Measurements from ENCODE around the gene C14orf180. TPM values are rescaled to one million over a fixed set of nuclear protein-coding genes. Genes with fewer than 3 reads are reported as not detected.

The C14orf180 gene
- polyA plus RNA-seq, 2 of the 4 experiments (the other 2 are of a cell fraction): not detected

DNA sequence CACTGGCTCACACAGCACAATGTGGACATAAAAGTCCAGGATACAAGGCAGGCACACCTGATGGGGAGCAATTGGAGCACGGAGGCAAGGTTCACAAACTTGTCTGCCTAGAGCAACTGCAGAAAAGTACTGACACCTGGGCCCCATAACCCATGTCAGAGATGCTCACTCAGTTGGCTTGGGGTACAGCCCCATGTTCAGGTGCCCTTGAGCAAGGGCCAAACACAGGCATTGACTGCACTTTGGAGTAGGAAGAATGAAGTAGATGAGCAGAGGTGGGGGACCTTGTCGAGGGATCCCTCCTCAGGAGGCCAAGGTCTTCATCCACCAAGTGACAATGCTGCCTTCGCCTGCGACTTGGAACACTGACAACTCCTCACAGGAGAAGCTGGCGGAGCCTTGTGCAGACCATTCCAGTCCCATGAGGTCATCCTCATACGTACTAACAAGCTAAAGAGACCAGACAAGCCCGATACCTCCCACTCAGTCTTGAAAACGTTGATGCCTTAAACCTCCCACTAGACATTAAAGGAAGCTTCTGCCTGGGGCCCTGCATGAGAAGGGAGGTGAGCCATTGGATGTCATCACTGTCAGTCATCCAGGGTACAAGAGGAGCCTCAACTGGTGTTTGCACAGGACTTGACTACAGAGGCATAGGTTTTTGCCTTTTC is 42.5 kb upstream of the C14orf180 start:
- H3K27ac ChIP-seq: no peak overlapping the region
- POLR2A ChIA-PET: interaction anchor here (0.6 kb wide), 1 partner anchor 10 kb away, joined by 3 read pairs; no protein-coding TSS in a partner anchor
- no peak for FAIRE-seq

GRCh38 chr14:104537613-104537988 is 42.0 kb upstream of the C14orf180 start:
- ChIA-PET POLR2A (interaction anchor here (0.6 kb wide), 1 partner anchor 9 kb away, joined by 3 read pairs; no protein-coding TSS in a partner anchor), CTCF (no interaction called here)
- Histone ChIP-seq H3K4me1 (peaks cover 7% of the 10 kb centered on the region; the same call in 2 of the 3 replicates), H3K4me3 (no peak overlapping the region), H3K9me3 (peaks cover 12% of the 10 kb centered on the region), H3K4me2 (peak overlapping the region; percentile 22; the same call in 2 of the 3 replicates), H3K27ac (no peak overlapping the region)
- TF ChIP-seq BCL3 (IDR thresholded peaks at IDR 0.05): no peak
- TF ChIP-seq NPAS2 (CRISPR knock-in tag; IDR thresholded peaks at IDR 0.05; ENCODE audit: borderline replicate concordance): no peak
- no peak for TF ChIP-seq ESRRA (IDR thresholded peaks at IDR 0.05; ENCODE audit: borderline replicate concordance, low read length)
- TF ChIP-seq RAD21 (conservative IDR thresholded peaks at IDR 0.05 in 1 of 2, IDR thresholded peaks at IDR 0.05 in 1 of 2): no peak
- 6% methylated on average over 3 of the region's 3 CpGs for WGBS (ENCODE audit: missing lambda C conversion rate)
- DNase-seq (ENCODE audit: low read depth in 1 of 2, low spot score in 1 of 2): no peak
- no peak for FAIRE-seq
- ATAC-seq: no peak

More for the DNA sequence above, 42.5 kb upstream of the C14orf180 start:
- Histone ChIP-seq H3K4me2 (peak overlapping the region; percentile 22; the same call in 2 of the 3 replicates), H3K9me3 (peaks cover 12% of the 10 kb centered on the region), H3K4me3 (no peak overlapping the region), H3K4me1 (peaks cover 7% of the 10 kb centered on the region; the same call in 2 of the 3 replicates)
- TF ChIP-seq TP53 (CRISPR knock-in tag; IDR thresholded peaks at IDR 0.05) (no peak), ZNF302 (CRISPR knock-in tag; IDR thresholded peaks at IDR 0.05) (no peak), KDM5A (IDR thresholded peaks at IDR 0.05) (no peak), CHD4 (IDR thresholded peaks at IDR 0.05; ENCODE audit: borderline replicate concordance) (no peak), RFX5 (IDR thresholded peaks at IDR 0.05) (no peak), FOSL2 (IDR thresholded peaks at IDR 0.05) (no peak), FOSL2 (CRISPR knock-in tag; IDR thresholded peaks at IDR 0.05) (no peak), HOXB13 (CRISPR knock-in tag; IDR thresholded peaks at IDR 0.05; ENCODE audit: low read depth) (no peak), CBX2 (IDR thresholded peaks at IDR 0.05; ENCODE audit: borderline replicate concordance, low read depth) (no peak), TFCP2L1 (CRISPR knock-in tag; IDR thresholded peaks at IDR 0.05) (no peak)
- TF ChIP-seq, protein P1, sequence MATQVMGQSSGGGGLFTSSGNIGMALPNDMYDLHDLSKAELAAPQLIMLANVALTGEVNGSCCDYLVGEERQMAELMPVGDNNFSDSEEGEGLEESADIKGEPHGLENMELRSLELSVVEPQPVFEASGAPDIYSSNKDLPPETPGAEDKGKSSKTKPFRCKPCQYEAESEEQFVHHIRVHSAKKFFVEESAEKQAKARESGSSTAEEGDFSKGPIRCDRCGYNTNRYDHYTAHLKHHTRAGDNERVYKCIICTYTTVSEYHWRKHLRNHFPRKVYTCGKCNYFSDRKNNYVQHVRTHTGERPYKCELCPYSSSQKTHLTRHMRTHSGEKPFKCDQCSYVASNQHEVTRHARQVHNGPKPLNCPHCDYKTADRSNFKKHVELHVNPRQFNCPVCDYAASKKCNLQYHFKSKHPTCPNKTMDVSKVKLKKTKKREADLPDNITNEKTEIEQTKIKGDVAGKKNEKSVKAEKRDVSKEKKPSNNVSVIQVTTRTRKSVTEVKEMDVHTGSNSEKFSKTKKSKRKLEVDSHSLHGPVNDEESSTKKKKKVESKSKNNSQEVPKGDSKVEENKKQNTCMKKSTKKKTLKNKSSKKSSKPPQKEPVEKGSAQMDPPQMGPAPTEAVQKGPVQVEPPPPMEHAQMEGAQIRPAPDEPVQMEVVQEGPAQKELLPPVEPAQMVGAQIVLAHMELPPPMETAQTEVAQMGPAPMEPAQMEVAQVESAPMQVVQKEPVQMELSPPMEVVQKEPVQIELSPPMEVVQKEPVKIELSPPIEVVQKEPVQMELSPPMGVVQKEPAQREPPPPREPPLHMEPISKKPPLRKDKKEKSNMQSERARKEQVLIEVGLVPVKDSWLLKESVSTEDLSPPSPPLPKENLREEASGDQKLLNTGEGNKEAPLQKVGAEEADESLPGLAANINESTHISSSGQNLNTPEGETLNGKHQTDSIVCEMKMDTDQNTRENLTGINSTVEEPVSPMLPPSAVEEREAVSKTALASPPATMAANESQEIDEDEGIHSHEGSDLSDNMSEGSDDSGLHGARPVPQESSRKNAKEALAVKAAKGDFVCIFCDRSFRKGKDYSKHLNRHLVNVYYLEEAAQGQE (IDR thresholded peaks at IDR 0.05): no peak
- TF ChIP-seq, protein P2, sequence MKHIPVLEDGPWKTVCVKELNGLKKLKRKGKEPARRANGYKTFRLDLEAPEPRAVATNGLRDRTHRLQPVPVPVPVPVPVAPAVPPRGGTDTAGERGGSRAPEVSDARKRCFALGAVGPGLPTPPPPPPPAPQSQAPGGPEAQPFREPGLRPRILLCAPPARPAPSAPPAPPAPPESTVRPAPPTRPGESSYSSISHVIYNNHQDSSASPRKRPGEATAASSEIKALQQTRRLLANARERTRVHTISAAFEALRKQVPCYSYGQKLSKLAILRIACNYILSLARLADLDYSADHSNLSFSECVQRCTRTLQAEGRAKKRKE (CRISPR knock-in tag; IDR thresholded peaks at IDR 0.05; ENCODE audit: low read depth): no peak
- TF ChIP-seq, protein P3, sequence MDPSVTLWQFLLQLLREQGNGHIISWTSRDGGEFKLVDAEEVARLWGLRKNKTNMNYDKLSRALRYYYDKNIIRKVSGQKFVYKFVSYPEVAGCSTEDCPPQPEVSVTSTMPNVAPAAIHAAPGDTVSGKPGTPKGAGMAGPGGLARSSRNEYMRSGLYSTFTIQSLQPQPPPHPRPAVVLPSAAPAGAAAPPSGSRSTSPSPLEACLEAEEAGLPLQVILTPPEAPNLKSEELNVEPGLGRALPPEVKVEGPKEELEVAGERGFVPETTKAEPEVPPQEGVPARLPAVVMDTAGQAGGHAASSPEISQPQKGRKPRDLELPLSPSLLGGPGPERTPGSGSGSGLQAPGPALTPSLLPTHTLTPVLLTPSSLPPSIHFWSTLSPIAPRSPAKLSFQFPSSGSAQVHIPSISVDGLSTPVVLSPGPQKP (IDR thresholded peaks at IDR 0.05; ENCODE audit: low read depth, low read length): no peak
- TF ChIP-seq, protein P4, sequence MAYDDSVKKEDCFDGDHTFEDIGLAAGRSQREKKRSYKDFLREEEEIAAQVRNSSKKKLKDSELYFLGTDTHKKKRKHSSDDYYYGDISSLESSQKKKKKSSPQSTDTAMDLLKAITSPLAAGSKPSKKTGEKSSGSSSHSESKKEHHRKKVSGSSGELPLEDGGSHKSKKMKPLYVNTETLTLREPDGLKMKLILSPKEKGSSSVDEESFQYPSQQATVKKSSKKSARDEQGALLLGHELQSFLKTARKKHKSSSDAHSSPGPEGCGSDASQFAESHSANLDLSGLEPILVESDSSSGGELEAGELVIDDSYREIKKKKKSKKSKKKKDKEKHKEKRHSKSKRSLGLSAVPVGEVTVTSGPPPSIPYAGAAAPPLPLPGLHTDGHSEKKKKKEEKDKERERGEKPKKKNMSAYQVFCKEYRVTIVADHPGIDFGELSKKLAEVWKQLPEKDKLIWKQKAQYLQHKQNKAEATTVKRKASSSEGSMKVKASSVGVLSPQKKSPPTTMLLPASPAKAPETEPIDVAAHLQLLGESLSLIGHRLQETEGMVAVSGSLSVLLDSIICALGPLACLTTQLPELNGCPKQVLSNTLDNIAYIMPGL (CRISPR knock-in tag; IDR thresholded peaks at IDR 0.05; ENCODE audit: borderline replicate concordance): no peak
- WGBS (ENCODE audit: missing lambda C conversion rate): 15% methylated on average over 7 of the region's 8 CpGs
- peak; percentile 46 to 58 for DNase-seq (ENCODE audit: low read depth in 1 of 2, low spot score in 1 of 2)
- CTCF ChIA-PET: no interaction called here
- peak; percentile 62 to 80; a peak in 5 of 6 replicates for ATAC-seq
